ENCODE results near the gene SRP9.
"Not testable (repeated sequence)": the region's sequence is repeated elsewhere in the genome, so short reads cannot be mapped to it uniquely, and the experiment has no call there.

- not testable (repeated sequence) for TF ChIP-seq CTCF (IDR thresholded peaks at IDR 0.05); EZH2 (IDR thresholded peaks at IDR 0.05; ENCODE audit: borderline replicate concordance, insufficient read depth, low read depth, low read length, poor library complexity, severe bottlenecking)
These were observed 11.5 kb downstream of the SRP9 start for GRCh38 chr1:225789142-225789541.
